ENCODE results near the gene TCHP. TPM values are rescaled to one million over a fixed set of nuclear protein-coding genes. Genes with fewer than 3 reads are reported as not detected.

The TCHP gene
- total and polyA plus RNA-seq, 2 of the 13 experiments (the other 11 are each of a cell fraction or from before 2014, with no cell fraction given) = 6.7 to 12.2 TPM

DNA sequence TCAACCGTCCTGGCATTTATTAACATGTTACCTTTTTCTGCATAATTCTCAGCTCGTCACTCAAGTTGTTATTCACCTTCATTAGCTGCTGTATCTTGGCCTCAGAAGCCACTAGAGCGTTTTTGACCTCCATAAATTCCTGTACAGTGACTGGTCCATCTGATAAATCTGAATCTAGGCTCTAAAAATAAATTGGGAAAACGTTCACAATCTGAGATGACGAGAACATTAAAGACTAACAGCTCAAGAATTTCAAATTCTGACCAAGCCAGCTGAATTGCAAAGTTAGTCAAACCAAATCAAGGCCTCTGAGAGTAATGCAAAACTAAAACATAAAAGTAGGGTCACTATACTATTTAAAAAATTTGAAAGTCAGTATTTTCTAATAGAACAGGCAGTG lies 51.1 kb downstream of the TCHP start:
- Histone ChIP-seq H3K36me3 (replicated peaks in 1 of 2; ENCODE audit: control insufficient read depth in 1 of 2, insufficient read depth in 2 of 2, low read length in 2 of 2) (peaks cover 13 to 40% of the 10 kb centered on the region in 2 experiments), H3K4me1 (ENCODE audit: insufficient read depth, low read length) (peaks cover 55% of the 10 kb centered on the region), H3K27me3 (ENCODE audit: control insufficient read depth in 1 of 2, insufficient read depth in 2 of 2, low read length in 2 of 2) (no peaks in the 10 kb centered on the region), H3K27ac (ENCODE audit: extremely low read length, insufficient read depth, low read length) (peak overlapping the region; percentile 76), H3K9ac (ENCODE audit: insufficient read depth, low read depth, low read length) (no peak overlapping the region), H3K9me3 (ENCODE audit: low read length) (no peaks in the 10 kb centered on the region), H4K20me1 (ENCODE audit: insufficient read depth, low read length) (no peaks in the 10 kb centered on the region), H3K4me3 (replicated peaks in 1 of 3; ENCODE audit: insufficient read depth in 1 of 3, low read depth in 2 of 3, low read length in 3 of 3) (no peak overlapping the region), H2AFZ (ENCODE audit: low read length) (no peak overlapping the region), H3K79me2 (ENCODE audit: insufficient read depth, low read length) (no peaks in the 10 kb centered on the region), H3K4me2 (ENCODE audit: low read depth, low read length) (no peak overlapping the region)
- 94% methylated on average over 5 of the region's 5 CpGs for WGBS (ENCODE audit: low lambda C conversion rate)
- FAIRE-seq = no peak
- intact Hi-C loops (cut with micrococcal nuclease; ENCODE audit: unreplicated experiment) = no loop called here
- POLR2A ChIA-PET = interaction anchor here (0.6 kb wide), 1 partner anchor 321 kb away, joined by 3 read pairs; no protein-coding TSS in a partner anchor
- DNase-seq (ENCODE audit: low spot score) = no peak
- in situ Hi-C loops (cut with HindIII; ENCODE audit: extremely low pct_ligation_motif_present, low pct_unique_long_range_greater_than_20kb) = no loop called here
- CTCF ChIA-PET (ENCODE audit: low intra/inter-chr PET ratio, low total read pairs) = no interaction called here
- BruUV-seq (replicated peaks) = no TSS peak
- ATAC-seq = no peak
- no peak for TF ChIP-seq NFE2L2 (IDR thresholded peaks at IDR 0.05; ENCODE audit: low read length)
- TF ChIP-seq, protein P1, sequence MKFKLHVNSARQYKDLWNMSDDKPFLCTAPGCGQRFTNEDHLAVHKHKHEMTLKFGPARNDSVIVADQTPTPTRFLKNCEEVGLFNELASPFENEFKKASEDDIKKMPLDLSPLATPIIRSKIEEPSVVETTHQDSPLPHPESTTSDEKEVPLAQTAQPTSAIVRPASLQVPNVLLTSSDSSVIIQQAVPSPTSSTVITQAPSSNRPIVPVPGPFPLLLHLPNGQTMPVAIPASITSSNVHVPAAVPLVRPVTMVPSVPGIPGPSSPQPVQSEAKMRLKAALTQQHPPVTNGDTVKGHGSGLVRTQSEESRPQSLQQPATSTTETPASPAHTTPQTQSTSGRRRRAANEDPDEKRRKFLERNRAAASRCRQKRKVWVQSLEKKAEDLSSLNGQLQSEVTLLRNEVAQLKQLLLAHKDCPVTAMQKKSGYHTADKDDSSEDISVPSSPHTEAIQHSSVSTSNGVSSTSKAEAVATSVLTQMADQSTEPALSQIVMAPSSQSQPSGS (CRISPR knock-in tag; IDR thresholded peaks at IDR 0.05) = no peak
- TF ChIP-seq, protein P2, sequence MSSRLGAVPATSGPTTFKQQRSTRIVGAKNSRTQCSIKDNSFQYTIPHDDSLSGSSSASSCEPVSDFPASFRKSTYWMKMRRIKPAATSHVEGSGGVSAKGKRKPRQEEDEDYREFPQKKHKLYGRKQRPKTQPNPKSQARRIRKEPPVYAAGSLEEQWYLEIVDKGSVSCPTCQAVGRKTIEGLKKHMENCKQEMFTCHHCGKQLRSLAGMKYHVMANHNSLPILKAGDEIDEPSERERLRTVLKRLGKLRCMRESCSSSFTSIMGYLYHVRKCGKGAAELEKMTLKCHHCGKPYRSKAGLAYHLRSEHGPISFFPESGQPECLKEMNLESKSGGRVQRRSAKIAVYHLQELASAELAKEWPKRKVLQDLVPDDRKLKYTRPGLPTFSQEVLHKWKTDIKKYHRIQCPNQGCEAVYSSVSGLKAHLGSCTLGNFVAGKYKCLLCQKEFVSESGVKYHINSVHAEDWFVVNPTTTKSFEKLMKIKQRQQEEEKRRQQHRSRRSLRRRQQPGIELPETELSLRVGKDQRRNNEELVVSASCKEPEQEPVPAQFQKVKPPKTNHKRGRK (CRISPR knock-in tag; IDR thresholded peaks at IDR 0.05) = no peak
- no peak for TF ChIP-seq RFXAP (CRISPR knock-in tag; IDR thresholded peaks at IDR 0.05; ENCODE audit: borderline replicate concordance)
- TF ChIP-seq, protein P3, sequence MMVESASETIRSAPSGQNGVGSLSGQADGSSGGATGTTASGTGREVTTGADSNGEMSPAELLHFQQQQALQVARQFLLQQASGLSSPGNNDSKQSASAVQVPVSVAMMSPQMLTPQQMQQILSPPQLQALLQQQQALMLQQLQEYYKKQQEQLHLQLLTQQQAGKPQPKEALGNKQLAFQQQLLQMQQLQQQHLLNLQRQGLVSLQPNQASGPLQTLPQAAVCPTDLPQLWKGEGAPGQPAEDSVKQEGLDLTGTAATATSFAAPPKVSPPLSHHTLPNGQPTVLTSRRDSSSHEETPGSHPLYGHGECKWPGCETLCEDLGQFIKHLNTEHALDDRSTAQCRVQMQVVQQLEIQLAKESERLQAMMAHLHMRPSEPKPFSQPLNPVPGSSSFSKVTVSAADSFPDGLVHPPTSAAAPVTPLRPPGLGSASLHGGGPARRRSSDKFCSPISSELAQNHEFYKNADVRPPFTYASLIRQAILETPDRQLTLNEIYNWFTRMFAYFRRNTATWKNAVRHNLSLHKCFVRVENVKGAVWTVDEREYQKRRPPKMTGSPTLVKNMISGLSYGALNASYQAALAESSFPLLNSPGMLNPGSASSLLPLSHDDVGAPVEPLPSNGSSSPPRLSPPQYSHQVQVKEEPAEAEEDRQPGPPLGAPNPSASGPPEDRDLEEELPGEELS (CRISPR knock-in tag; IDR thresholded peaks at IDR 0.05) = no peak
- TF ChIP-seq ZNF644 (CRISPR knock-in tag; IDR thresholded peaks at IDR 0.05; ENCODE audit: low read depth) = no peak
- TF ChIP-seq ZNF557 (CRISPR knock-in tag; IDR thresholded peaks at IDR 0.05) = no peak
- TF ChIP-seq, protein P4, sequence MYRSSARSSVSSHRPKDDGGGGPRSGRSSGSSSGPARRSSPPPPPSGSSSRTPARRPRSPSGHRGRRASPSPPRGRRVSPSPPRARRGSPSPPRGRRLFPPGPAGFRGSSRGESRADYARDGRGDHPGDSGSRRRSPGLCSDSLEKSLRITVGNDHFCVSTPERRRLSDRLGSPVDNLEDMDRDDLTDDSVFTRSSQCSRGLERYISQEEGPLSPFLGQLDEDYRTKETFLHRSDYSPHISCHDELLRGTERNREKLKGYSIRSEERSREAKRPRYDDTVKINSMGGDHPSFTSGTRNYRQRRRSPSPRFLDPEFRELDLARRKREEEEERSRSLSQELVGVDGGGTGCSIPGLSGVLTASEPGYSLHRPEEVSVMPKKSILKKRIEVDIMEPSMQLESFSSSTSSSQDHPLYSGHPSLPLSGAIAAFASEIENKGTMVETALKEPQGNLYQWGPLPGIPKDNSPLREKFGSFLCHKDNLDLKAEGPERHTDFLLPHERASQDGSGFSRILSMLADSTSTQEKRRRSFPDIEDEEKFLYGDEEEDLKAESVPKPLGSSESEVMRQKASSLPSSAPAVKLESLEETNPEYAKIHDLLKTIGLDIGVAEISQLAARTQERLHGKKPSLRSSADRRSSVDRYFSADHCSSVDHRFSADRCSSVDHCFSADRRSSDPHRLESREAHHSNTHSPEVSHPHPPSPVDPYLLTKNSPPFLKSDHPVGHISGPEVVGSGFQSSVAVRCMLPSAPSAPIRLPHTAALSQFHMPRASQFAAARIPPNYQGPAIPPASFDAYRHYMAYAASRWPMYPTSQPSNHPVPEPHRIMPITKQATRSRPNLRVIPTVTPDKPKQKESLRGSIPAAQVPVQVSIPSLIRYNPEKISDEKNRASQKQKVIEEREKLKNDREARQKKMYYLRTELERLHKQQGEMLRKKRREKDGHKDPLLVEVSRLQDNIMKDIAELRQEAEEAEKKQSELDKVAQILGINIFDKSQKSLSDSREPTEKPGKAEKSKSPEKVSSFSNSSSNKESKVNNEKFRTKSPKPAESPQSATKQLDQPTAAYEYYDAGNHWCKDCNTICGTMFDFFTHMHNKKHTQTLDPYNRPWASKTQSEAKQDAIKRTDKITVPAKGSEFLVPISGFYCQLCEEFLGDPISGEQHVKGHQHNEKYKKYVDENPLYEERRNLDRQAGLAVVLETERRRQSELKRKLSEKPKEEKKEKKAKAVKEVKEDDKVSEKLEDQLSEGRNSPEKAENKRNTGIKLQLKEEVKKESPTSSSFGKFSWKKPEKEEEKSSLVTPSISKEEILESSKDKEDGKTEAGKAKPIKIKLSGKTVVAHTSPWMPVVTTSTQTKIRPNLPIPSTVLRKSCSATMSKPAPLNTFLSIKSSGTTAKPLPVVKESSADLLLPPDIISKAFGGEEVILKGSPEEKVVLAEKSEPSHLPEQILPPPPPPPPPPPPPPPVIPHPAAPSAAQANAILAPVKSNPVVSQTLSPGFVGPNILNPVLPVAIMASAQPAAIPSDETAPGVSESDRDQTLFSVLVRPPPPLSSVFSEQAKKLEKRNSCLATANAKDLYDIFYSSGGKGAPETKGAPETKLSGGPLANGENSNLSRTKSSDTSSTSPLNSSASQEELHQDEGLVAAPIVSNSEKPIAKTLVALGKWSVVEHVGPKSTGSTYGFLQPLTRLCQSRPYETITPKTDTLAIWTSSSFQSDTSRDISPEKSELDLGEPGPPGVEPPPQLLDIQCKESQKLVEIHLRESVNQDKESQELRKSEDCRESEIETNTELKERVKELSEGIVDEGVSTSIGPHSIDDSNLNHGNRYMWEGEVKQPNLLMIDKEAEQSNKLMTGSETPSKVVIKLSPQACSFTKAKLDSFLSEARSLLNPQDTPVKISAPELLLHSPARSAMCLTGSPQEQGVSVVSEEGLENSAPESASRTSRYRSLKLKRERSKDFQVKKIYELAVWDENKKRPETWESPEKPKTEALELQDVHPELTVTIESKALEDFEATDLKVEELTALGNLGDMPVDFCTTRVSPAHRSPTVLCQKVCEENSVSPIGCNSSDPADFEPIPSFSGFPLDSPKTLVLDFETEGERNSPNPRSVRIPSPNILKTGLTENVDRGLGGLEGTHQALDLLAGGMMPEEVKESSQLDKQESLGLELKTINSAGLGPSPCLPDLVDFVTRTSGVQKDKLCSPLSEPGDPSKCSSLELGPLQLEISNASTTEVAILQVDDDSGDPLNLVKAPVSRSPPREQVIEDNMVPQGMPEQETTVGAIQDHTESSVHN (CRISPR knock-in tag; IDR thresholded peaks at IDR 0.05) = no peak
- no peak for TF ChIP-seq GABPB1 (CRISPR knock-in tag; IDR thresholded peaks at IDR 0.05)
- TF ChIP-seq MEIS1 (CRISPR knock-in tag; IDR thresholded peaks at IDR 0.05; ENCODE audit: borderline replicate concordance) = no peak
- TF ChIP-seq ZNF703 (CRISPR knock-in tag; IDR thresholded peaks at IDR 0.05; ENCODE audit: borderline replicate concordance) = no peak
- TF ChIP-seq ZNF598 (CRISPR knock-in tag; IDR thresholded peaks at IDR 0.05; ENCODE audit: borderline replicate concordance) = no peak

Measured in HepG2 (cell line).